ENCODE measurements around the gene WIPF1.

The WIPF1 gene

GRCh38 chr2:174635776-174636404 is 38.3 kb upstream of the WIPF1 start:
- peak overlapping the region; percentile 65 for H3K9ac ChIP-seq (ENCODE audit: low read depth, low read length)
- H3K9me3 ChIP-seq (ENCODE audit: insufficient read depth, low read length, severe bottlenecking) = no peaks in the 10 kb centered on the region

DNA sequence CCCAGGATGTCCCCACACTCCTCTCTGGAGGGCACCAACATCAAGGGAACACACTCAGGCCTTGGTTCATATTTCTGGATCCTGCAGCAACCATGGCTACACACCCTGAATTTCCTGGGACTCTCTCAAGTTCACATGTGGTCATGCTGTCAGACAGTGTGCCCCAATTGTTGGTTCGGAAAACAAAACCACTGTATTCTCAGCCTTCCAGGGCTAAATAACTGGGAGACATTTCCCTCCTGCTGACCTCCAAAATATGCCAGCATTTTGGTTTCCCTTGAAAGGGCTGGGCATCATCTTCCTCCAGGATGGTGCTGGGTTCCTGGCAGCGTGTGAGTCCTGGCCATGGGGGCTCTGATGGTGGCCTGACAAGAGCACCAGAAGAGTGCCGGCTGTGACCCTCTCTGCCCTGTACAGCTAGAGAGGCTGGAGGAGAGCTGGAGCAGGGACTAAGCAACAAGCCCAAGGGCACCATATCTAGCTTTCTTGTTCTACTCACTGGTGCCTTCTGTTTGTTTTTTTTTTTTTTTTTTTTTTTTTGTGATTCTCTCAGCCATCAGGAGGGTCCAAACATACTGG is 37.5 kb upstream of the WIPF1 start:
- H3K9me3 ChIP-seq (ENCODE audit: insufficient read depth, low read length, severe bottlenecking) = no peaks in the 10 kb centered on the region
- TF ChIP-seq, protein P1, sequence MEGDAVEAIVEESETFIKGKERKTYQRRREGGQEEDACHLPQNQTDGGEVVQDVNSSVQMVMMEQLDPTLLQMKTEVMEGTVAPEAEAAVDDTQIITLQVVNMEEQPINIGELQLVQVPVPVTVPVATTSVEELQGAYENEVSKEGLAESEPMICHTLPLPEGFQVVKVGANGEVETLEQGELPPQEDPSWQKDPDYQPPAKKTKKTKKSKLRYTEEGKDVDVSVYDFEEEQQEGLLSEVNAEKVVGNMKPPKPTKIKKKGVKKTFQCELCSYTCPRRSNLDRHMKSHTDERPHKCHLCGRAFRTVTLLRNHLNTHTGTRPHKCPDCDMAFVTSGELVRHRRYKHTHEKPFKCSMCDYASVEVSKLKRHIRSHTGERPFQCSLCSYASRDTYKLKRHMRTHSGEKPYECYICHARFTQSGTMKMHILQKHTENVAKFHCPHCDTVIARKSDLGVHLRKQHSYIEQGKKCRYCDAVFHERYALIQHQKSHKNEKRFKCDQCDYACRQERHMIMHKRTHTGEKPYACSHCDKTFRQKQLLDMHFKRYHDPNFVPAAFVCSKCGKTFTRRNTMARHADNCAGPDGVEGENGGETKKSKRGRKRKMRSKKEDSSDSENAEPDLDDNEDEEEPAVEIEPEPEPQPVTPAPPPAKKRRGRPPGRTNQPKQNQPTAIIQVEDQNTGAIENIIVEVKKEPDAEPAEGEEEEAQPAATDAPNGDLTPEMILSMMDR (IDR thresholded peaks at IDR 0.05; ENCODE audit: borderline replicate concordance, extremely low read depth, low read length, poor library complexity, severe bottlenecking) = no peak
- H3K79me2 ChIP-seq (ENCODE audit: insufficient read depth, low read length) = peaks cover 81% of the 10 kb centered on the region
- peak overlapping the region; percentile 99 for H3K27ac ChIP-seq (ENCODE audit: low read length)
- H3K4me1 ChIP-seq (ENCODE audit: insufficient read depth, low read length) = peaks cover 64% of the 10 kb centered on the region
- peak overlapping the region; percentile 45 for H2AFZ ChIP-seq (ENCODE audit: low read depth, low read length)
- H3K27me3 ChIP-seq (ENCODE audit: insufficient read depth, low read length, poor library complexity) = no peaks in the 10 kb centered on the region
- peak overlapping the region; percentile 65 for H3K9ac ChIP-seq (ENCODE audit: low read depth, low read length)
- peak overlapping the region in 1 of 2 experiments; percentile 53; a peak in 2 of 4 replicates for H3K4me3 ChIP-seq (ENCODE audit: low read depth in 1 of 2, low read length in 2 of 2)
- DNase-seq (peak; percentile 20), ATAC-seq (ENCODE audit: insufficient read depth, low read depth) (0 out of 3 replicates have a peak, but pooled peaks have one; percentile 6)
- H3K36me3 ChIP-seq (ENCODE audit: insufficient read depth, low read length) = peaks cover 18% of the 10 kb centered on the region
- H4K20me1 ChIP-seq (ENCODE audit: insufficient read depth, low read length) = no peaks in the 10 kb centered on the region
- H3K4me2 ChIP-seq (ENCODE audit: insufficient read depth, low read length) = peak overlapping the region; percentile 71

More at GRCh38 chr2:174635776-174636404, 38.3 kb upstream of the WIPF1 start:
- Histone ChIP-seq H2AFZ (ENCODE audit: low read depth, low read length) (no peak overlapping the region), H4K20me1 (ENCODE audit: insufficient read depth, low read length) (no peaks in the 10 kb centered on the region), H3K4me1 (ENCODE audit: insufficient read depth, low read length) (peaks cover 61% of the 10 kb centered on the region), H3K36me3 (ENCODE audit: insufficient read depth, low read length) (peaks cover 12% of the 10 kb centered on the region), H3K4me3 (ENCODE audit: low read depth in 1 of 2, low read length in 2 of 2) (no peak overlapping the region), H3K27ac (ENCODE audit: low read length) (peak overlapping the region; percentile 99), H3K79me2 (ENCODE audit: insufficient read depth, low read length) (peaks cover 75% of the 10 kb centered on the region), H3K4me2 (ENCODE audit: insufficient read depth, low read length) (peak overlapping the region; percentile 71), H3K27me3 (ENCODE audit: insufficient read depth, low read length, poor library complexity) (no peaks in the 10 kb centered on the region)
- TF ChIP-seq EZH2 (IDR thresholded peaks at IDR 0.05; ENCODE audit: borderline replicate concordance, low read depth, low read length, severe bottlenecking) = no peak
- TF ChIP-seq, protein P1 (IDR thresholded peaks at IDR 0.05; ENCODE audit: borderline replicate concordance, extremely low read depth, low read length, poor library complexity, severe bottlenecking) = no peak
- DNase-seq (no peak), ATAC-seq (ENCODE audit: insufficient read depth, low read depth) (no peak)

DNA sequence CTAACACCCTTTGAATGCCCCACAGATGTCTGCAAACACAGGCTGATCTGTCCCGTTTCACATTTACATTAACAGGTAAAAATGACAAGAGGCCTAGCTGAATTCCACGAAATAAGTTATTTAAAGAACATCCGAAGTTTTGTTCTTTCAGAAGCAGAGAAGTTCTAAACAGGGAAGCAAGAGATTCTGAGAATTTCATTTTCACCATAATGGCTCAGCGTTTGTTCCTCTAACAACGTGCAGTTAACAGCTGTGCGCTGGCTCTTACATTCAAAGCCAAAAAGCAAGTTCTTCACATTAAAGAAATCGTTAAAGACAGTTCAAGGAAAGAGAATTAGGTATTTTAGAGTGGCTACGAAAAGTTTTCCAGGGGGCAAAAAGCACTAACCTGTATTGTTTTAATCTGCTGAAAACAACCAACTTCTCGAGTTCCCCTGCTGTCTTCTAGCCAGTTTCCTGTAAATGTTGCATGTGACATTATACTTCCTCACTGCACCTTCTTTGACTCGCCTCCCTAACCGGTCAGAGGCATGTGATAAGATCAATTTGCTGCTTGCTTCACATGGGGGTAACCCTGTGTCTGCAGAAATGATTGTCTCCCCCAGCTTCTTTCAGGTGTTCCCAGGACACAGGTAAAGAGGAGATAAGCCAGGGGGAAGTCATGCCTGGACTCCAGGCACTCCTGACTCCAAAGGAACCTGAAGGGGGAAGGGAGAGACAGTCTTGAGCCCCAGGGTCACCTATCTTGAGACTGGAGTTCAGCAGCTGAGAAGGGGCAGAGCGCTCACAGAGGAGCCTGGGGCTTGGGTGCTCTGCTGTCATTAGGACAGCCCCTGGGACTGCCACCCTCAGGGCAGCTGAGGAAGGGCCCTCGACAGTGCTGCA is 36.8 kb upstream of the WIPF1 start:
- TF ChIP-seq, protein P1 (IDR thresholded peaks at IDR 0.05; ENCODE audit: borderline replicate concordance, extremely low read depth, low read length, poor library complexity, severe bottlenecking) = peak; percentile 74
- no peak for TF ChIP-seq EZH2 (IDR thresholded peaks at IDR 0.05; ENCODE audit: borderline replicate concordance, low read depth, low read length, severe bottlenecking)
- Histone ChIP-seq H2AFZ (ENCODE audit: low read depth, low read length) (peak overlapping the region; percentile 45), H3K36me3 (ENCODE audit: insufficient read depth, low read length) (peaks cover 24% of the 10 kb centered on the region), H3K27ac (ENCODE audit: low read length) (peak overlapping the region; percentile 99), H3K4me1 (ENCODE audit: insufficient read depth, low read length) (peaks cover 64% of the 10 kb centered on the region), H3K9ac (ENCODE audit: low read depth, low read length) (peak overlapping the region; percentile 65), H3K4me2 (ENCODE audit: insufficient read depth, low read length) (peak overlapping the region; percentile 71), H3K9me3 (ENCODE audit: insufficient read depth, low read length, severe bottlenecking) (no peaks in the 10 kb centered on the region), H3K79me2 (ENCODE audit: insufficient read depth, low read length) (peaks cover 81% of the 10 kb centered on the region), H4K20me1 (ENCODE audit: insufficient read depth, low read length) (no peaks in the 10 kb centered on the region), H3K4me3 (ENCODE audit: low read depth in 1 of 2, low read length in 2 of 2) (peak overlapping the region; percentile 46 to 53), H3K27me3 (ENCODE audit: insufficient read depth, low read length, poor library complexity) (no peaks in the 10 kb centered on the region)
- ATAC-seq (ENCODE audit: insufficient read depth, low read depth) (peak; percentile 81), DNase-seq (peak; percentile 64)
